Stimulated activated naive CD8-positive, alpha-beta T cell treated with anti-CD3 and anti-CD28 coated beads, Interleukin-15, Interleukin-2, amounts not matched to agents 100 ng/mL and 50 ng/mL, for 24 hours (primary cell): ENCODE results near the gene ZNF470.

ENCODE experiments used
- H3K27ac Mint-ChIP-seq: one replicate; pipeline ENCODE4 v1.8.0; 2021; ENCODE audit warnings: mild to moderate bottlenecking, mixed read lengths
- H3K27me3 Mint-ChIP-seq: one replicate; pipeline ENCODE4 v1.8.0; 2021; ENCODE audit warnings: mixed read lengths
- H3K36me3 Mint-ChIP-seq: one replicate; pipeline ENCODE4 v1.8.0; 2021; ENCODE audit warnings: low read depth, mixed read lengths
- H3K4me1 Mint-ChIP-seq: one replicate; pipeline ENCODE4 v1.8.0; 2021; ENCODE audit warnings: low read depth, mixed read lengths
- H3K4me3 Mint-ChIP-seq: one replicate; pipeline ENCODE4 v1.8.0; 2021; ENCODE audit warnings: mild to moderate bottlenecking, mixed read lengths
- H3K9me3 Mint-ChIP-seq: one replicate; pipeline ENCODE4 v1.8.0; 2021; ENCODE audit warnings: mixed read lengths

The ZNF470 gene

GRCh38 chr19:56633021-56633420, 65.8 kb downstream of the ZNF470 start:
- no peaks in the 10 kb centered on the region for H3K4me1 Mint-ChIP-seq
- H3K36me3 Mint-ChIP-seq = peaks cover 4% of the 10 kb centered on the region
- H3K27ac Mint-ChIP-seq = no peak overlapping the region
- H3K4me3 Mint-ChIP-seq = no peak overlapping the region
- H3K27me3 Mint-ChIP-seq = no peaks in the 10 kb centered on the region
- peaks cover 44% of the 10 kb centered on the region for H3K9me3 Mint-ChIP-seq

- Mint-ChIP-seq H3K4me3 (no peak overlapping the region), H3K4me1 (no peaks in the 10 kb centered on the region), H3K27ac (no peak overlapping the region), H3K9me3 (peaks cover 49% of the 10 kb centered on the region), H3K36me3 (peaks cover 13% of the 10 kb centered on the region), H3K27me3 (peaks cover 8% of the 10 kb centered on the region)
Observed at GRCh38 chr19:56637976-56638555, 70.8 kb downstream of the ZNF470 start.
